GM12878 (cell line): Measurements from ENCODE around the gene NSUN2. TPM values are rescaled to one million over a fixed set of nuclear protein-coding genes. Genes with fewer than 3 reads are reported as not detected.

ENCODE experiments used
- ATAC-seq: fragments of 200-7000 bp; cut with Tn5 transposase; 3 replicates; pipeline ENCODE4 v1.9.1; 2020; ENCODE audit warnings: mild to moderate bottlenecking, moderate library complexity
- BruUV-seq: library from RNA; stranded (reverse); fragments of 400-500 nt; replicated peaks from 2 replicates; lab custom pipeline; 2021; lab: Mats Ljungman, UMichigan
- CTCF ChIA-PET: fragments of 300-600 bp; sonication (Branson Sonifier 250); formaldehyde crosslinking; extraction: SDS; loops from one replicate; lab custom pipeline; 2021; ENCODE audit warnings: inconsistent platforms; lab: Yijun Ruan, JAX
- POLR2A ChIA-PET: fragments of 350-600 bp; formaldehyde crosslinking; extraction: SDS; loops from one replicate; lab custom pipeline; 2021; ENCODE audit warnings: inconsistent platforms; lab: Charles Lee
- RAD21 ChIA-PET: fragments of 300-600 bp; sonication (Branson Sonifier 250); formaldehyde crosslinking; loops from one replicate; lab custom pipeline; 2023; ENCODE audit warnings: antibody characterized with exemption; ENCODE audit not compliant: unreplicated experiment; lab: Charles Lee
- SMC1A ChIA-PET: fragments of 300-600 bp; sonication (Branson Sonifier 250); formaldehyde crosslinking; loops from one replicate; lab custom pipeline; 2023; ENCODE audit not compliant: unreplicated experiment, uncharacterized antibody; lab: Charles Lee
- DNase-seq: peaks from one replicate; pipeline ENCODE4 v3.0.0-alpha.2; 2011; ENCODE audit warnings: low read depth, low spot score
- FAIRE-seq: peaks from 3 replicates; lab custom pipeline; 2011; peaks lifted over from hg19 to GRCh38; lab: Jason Lieb, UNC
- H2AFZ ChIP-seq: 2 replicates; pipeline ENCODE4 v1.6.0; 2011; ENCODE audit warnings: low read depth, low read length, control low read depth; ENCODE audit not compliant: control insufficient read depth
- H3K27ac ChIP-seq: 2 replicates; pipeline ENCODE4 v1.5.1; 2011; ENCODE audit warnings: control low read depth; ENCODE audit not compliant: control insufficient read depth, insufficient read depth
- H3K27me3 ChIP-seq, 2 experiments: replicated peaks in 1 of 2; 2 replicates each; pipeline versions ENCODE4 v1.6.0 to v1.6.1; 2011; ENCODE audit warnings: low read length in 1 of 2; ENCODE audit not compliant: control insufficient read depth in 2 of 2, insufficient read depth in 2 of 2
- H3K36me3 ChIP-seq, 2 experiments: 2 replicates each; pipeline ENCODE4 v1.5.1; 2011; ENCODE audit warnings: low read length in 1 of 2; ENCODE audit not compliant: control insufficient read depth in 2 of 2, insufficient read depth in 2 of 2
- H3K4me1 ChIP-seq: 2 replicates; pipeline ENCODE4 v1.6.1; 2011; ENCODE audit warnings: mild to moderate bottlenecking, low read length, moderate library complexity, mixed read lengths; ENCODE audit not compliant: control insufficient read depth, insufficient read depth
- H3K4me2 ChIP-seq: 2 replicates; pipeline ENCODE4 v1.6.0; 2011; ENCODE audit warnings: control low read depth; ENCODE audit not compliant: control insufficient read depth, insufficient read depth
- H3K4me3 ChIP-seq: fragments of 200-600 bp; sonication (generic); 2 replicates; pipeline ENCODE4 v1.5.1; 2016
- H3K79me2 ChIP-seq: 2 replicates; pipeline ENCODE4 v1.6.0; 2011; ENCODE audit warnings: low read length; ENCODE audit not compliant: control insufficient read depth, insufficient read depth
- H3K9ac ChIP-seq: 2 replicates; pipeline ENCODE4 v1.8.0; 2011; ENCODE audit warnings: low read length, control low read depth, mixed read lengths; ENCODE audit not compliant: control insufficient read depth, insufficient read depth
- H3K9me3 ChIP-seq: replicated peaks from 3 replicates; pipeline ENCODE4 v1.5.1; 2011; ENCODE audit warnings: mild to moderate bottlenecking, low read length; ENCODE audit not compliant: control insufficient read depth, insufficient read depth
- H4K20me1 ChIP-seq: 2 replicates; pipeline ENCODE4 v1.6.0; 2011; ENCODE audit not compliant: control insufficient read depth, insufficient read depth
- BACH1 ChIP-seq: fragments of 450-650 bp; IDR thresholded peaks from 2 replicates; pipeline ENCODE4 v1.6.1; 2017; ENCODE audit warnings: mild to moderate bottlenecking, borderline replicate concordance
- CEBPB ChIP-seq, 2 experiments: fragments of 150-350 bp in 1 of 2; IDR thresholded peaks; 2 replicates each; pipeline ENCODE4 v1.6.1; 2012 to 2014; ENCODE audit warnings: low read depth in 2 of 2, low read length in 2 of 2, borderline replicate concordance in 1 of 2, inconsistent platforms in 1 of 2
- CHD2 ChIP-seq: IDR thresholded peaks from 2 replicates; pipeline ENCODE4 v1.6.1; 2011; ENCODE audit warnings: low read depth, low read length, improper control_type of control experiment, borderline replicate concordance
- E2F4 ChIP-seq: IDR thresholded peaks from 2 replicates; pipeline ENCODE4 v1.6.1; 2012; ENCODE audit warnings: low read depth, low read length, improper control_type of control experiment
- EP300 ChIP-seq, 2 experiments: fragments of 150-350 bp in 1 of 2; IDR thresholded peaks; 2 replicates each; pipeline ENCODE4 v1.6.1; 2011 to 2012; ENCODE audit warnings: low read depth in 2 of 2, low read length in 2 of 2, borderline replicate concordance in 1 of 2, improper control_type of control experiment in 1 of 2, inconsistent platforms in 1 of 2; ENCODE audit not compliant: control insufficient read depth in 1 of 2
- LARP7 ChIP-seq: fragments of 450-650 bp; IDR thresholded peaks from 2 replicates; pipeline ENCODE4 v1.6.1; 2017; ENCODE audit warnings: mild to moderate bottlenecking
- NR2C2 ChIP-seq: IDR thresholded peaks from 2 replicates; pipeline ENCODE4 v1.6.1; 2011; ENCODE audit warnings: borderline replicate concordance, low read depth; ENCODE audit not compliant: control insufficient read depth, insufficient read length
- PRDM15 ChIP-seq: fragments of 450-650 bp; formaldehyde crosslinking; IDR thresholded peaks from 2 replicates; pipeline ENCODE4 v1.4.0; 2020; ENCODE audit warnings: mild to moderate bottlenecking, moderate library complexity
- SMAD5 ChIP-seq: IDR thresholded peaks from 2 replicates; pipeline ENCODE4 v1.6.1; 2016; ENCODE audit warnings: antibody characterized with exemption, low read depth
- SPI1 ChIP-seq: IDR thresholded peaks from 2 replicates; pipeline ENCODE4 v1.6.1; 2011; ENCODE audit warnings: low read depth, mild to moderate bottlenecking, low read length, moderate library complexity, borderline replicate concordance; ENCODE audit not compliant: insufficient read depth
- STAT3 ChIP-seq: IDR thresholded peaks from 2 replicates; pipeline ENCODE4 v1.6.1; 2011; ENCODE audit warnings: low read depth, low read length, improper control_type of control experiment
- SUZ12 ChIP-seq: fragments of 200-600 bp; sonication (generic); IDR thresholded peaks from one replicate; pipeline ENCODE4 v1.6.1; 2018; ENCODE audit warnings: antibody characterized with exemption, mild to moderate bottlenecking; ENCODE audit not compliant: unreplicated experiment
- WGBS: methylation state at CpG from one replicate; pipeline ENCODE4 v1.1.6; 2016; ENCODE audit warnings: low lambda C conversion rate; ENCODE audit not compliant: insufficient replicate concordance, insufficient coverage; ENCODE audit errors: missing lambda C conversion rate; 5-methylcytosine and 5-hydroxymethylcytosine counted together
- in situ Hi-C: fragments of 300-500 bp; cut with MboI; formaldehyde crosslinking; loops from 9 replicates; pipeline ENCODE4 v1.14.3; 2018; ENCODE audit warnings: mixed read lengths
- intact Hi-C: fragments of 100-400 bp; cut with micrococcal nuclease; formaldehyde crosslinking; loops from one replicate; pipeline ENCODE4 v1.14.2; 2022; ENCODE audit not compliant: unreplicated experiment
- polyA plus RNA-seq, 11 experiments: library from polyadenylated mRNA; depleted of rRNA in 4 of 11; unstranded in 6 of 11; stranded (reverse) in 5 of 11; fragments of >200 nt; fragmentation: Nextera tagmentation in 4 of 11; fragmentation: Illumina TruSeq in 1 of 11; extraction: Ambion mirVana in 4 of 11; extraction: Trizol in 1 of 11; gene quantifications; 1 replicate in 1 of 11; 2 replicates in 10 of 11; pipeline versions ENCODE4 v1.2.1 to v1.2.3, GENCODE V29; 2011 to 2016; ENCODE audit warnings: inconsistent platforms in 2 of 11, missing spikeins in 2 of 11, low read depth in 1 of 11
- total RNA-seq, 4 experiments: library from RNA; depleted of rRNA in 3 of 4; stranded (reverse); fragments of >200 nt in 3 of 4; fragmentation: Illumina TruSeq in 1 of 4; extraction: Trizol in 1 of 4; gene quantifications; 2 replicates each; pipeline versions ENCODE4 v1.2.1 to v1.2.3, GENCODE V29; 2013 to 2021
- TF ChIP-seq, protein P1 (sequence below): fragments of 450-650 bp; IDR thresholded peaks from 2 replicates; pipeline ENCODE4 v1.6.1; 2016; ENCODE audit warnings: mild to moderate bottlenecking, moderate library complexity, borderline replicate concordance

NSUN2 gene
- total and polyA plus RNA-seq, 10 of the 15 experiments (the other 5 are each of a cell fraction or from before 2014, with no cell fraction given) = 8.0 to 112 (median 91.1) TPM

DNA sequence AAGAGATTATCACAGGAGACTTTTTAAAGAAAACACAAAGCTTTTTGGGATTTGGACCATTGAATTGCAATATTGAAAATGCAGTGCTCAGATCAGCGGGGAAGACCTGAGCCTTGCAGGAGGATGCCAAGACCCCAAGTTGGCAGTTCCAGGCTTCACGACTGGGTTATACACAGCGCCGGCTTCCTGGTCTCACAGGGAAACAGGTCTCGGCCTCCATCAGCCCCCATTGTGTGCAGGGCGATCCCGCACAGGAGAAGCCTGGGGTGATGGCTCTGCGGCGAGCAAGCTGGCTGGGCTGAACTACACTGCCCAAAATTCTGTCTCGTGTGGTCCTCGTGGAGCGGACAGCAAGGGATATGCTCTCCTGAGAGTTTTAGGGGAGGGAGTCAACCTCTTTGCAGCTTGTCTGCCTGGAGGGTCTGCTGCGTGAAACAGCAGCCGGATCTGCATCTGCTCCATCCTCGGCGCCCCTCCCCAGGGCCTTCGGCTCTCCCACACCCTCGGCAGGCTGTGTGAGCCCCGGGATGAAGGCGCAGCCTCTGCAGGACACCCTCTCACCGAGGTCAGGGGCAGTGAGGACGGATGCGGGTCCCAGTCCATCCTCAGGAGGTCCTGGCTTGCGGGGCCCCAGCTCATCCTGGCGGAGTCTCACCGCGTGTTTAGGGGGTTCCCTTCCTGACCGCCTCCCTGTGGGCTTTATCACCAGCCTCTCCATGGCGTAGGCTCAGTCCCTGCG is 60.6 kb downstream of the NSUN2 start:
- SMC1A ChIA-PET = no interaction called here
- Histone ChIP-seq H3K27ac (no peak overlapping the region), H3K9ac (no peak overlapping the region), H3K27me3 (no peaks in the 10 kb centered on the region), H3K79me2 (no peaks in the 10 kb centered on the region), H3K4me1 (no peaks in the 10 kb centered on the region), H4K20me1 (no peaks in the 10 kb centered on the region), H3K9me3 (no peaks in the 10 kb centered on the region), H3K4me2 (no peak overlapping the region), H3K36me3 (no peaks in the 10 kb centered on the region), H3K4me3 (no peak overlapping the region), H2AFZ (no peak overlapping the region)
- BruUV-seq = no TSS peak
- in situ Hi-C loops = no loop called here
- 71% methylated on average over 30 of the region's 30 CpGs for WGBS
- POLR2A ChIA-PET = no interaction called here
- RAD21 ChIA-PET = no interaction called here
- no peak for DNase-seq
- FAIRE-seq = no peak
- intact Hi-C loops = loop anchor here (10.0 kb wide), 2 partner anchors 197 to 687 kb away; partner anchors contain the start of gene MED10
- CTCF ChIA-PET = interaction anchor here (1.1 kb wide), 1 partner anchor 32 kb away, joined by 3 read pairs; no protein-coding TSS in a partner anchor
- no peak; the same call in 2 of the 3 replicates for ATAC-seq
- no peak for TF ChIP-seq PRDM15 (CRISPR knock-in tag)
- TF ChIP-seq E2F4 = no peak
- TF ChIP-seq LARP7 = no peak
- no peak for TF ChIP-seq NR2C2
- TF ChIP-seq, protein P1, sequence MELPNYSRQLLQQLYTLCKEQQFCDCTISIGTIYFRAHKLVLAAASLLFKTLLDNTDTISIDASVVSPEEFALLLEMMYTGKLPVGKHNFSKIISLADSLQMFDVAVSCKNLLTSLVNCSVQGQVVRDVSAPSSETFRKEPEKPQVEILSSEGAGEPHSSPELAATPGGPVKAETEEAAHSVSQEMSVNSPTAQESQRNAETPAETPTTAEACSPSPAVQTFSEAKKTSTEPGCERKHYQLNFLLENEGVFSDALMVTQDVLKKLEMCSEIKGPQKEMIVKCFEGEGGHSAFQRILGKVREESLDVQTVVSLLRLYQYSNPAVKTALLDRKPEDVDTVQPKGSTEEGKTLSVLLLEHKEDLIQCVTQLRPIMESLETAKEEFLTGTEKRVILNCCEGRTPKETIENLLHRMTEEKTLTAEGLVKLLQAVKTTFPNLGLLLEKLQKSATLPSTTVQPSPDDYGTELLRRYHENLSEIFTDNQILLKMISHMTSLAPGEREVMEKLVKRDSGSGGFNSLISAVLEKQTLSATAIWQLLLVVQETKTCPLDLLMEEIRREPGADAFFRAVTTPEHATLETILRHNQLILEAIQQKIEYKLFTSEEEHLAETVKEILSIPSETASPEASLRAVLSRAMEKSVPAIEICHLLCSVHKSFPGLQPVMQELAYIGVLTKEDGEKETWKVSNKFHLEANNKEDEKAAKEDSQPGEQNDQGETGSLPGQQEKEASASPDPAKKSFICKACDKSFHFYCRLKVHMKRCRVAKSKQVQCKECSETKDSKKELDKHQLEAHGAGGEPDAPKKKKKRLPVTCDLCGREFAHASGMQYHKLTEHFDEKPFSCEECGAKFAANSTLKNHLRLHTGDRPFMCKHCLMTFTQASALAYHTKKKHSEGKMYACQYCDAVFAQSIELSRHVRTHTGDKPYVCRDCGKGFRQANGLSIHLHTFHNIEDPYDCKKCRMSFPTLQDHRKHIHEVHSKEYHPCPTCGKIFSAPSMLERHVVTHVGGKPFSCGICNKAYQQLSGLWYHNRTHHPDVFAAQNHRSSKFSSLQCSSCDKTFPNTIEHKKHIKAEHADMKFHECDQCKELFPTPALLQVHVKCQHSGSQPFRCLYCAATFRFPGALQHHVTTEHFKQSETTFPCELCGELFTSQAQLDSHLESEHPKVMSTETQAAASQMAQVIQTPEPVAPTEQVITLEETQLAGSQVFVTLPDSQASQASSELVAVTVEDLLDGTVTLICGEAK = no peak
- TF ChIP-seq CEBPB (IDR thresholded peaks at IDR 0.05; ENCODE audit: borderline replicate concordance in 1 of 2, low read depth in 2 of 2, low read length in 2 of 2) = no peak
- no peak for TF ChIP-seq EP300 (IDR thresholded peaks at IDR 0.05; ENCODE audit: borderline replicate concordance in 1 of 2, control insufficient read depth in 1 of 2, low read depth in 2 of 2, low read length in 2 of 2)
- no peak for TF ChIP-seq SPI1
- no peak for TF ChIP-seq SMAD5
- TF ChIP-seq BACH1 = no peak
- no peak for TF ChIP-seq CHD2
- TF ChIP-seq STAT3 = no peak
- no peak for TF ChIP-seq SUZ12
